Breast epithelium (tissue), 4 donors: ENCODE results near the gene GPR108. TPM values are rescaled to one million over a fixed set of nuclear protein-coding genes. Genes with fewer than 3 reads are reported as not detected.

Experiments
- DNase-seq, 2 donors: peaks; one replicate each; pipeline ENCODE4 v3.0.0-alpha.2; 2019; ENCODE audit warnings: low spot score in 2 of 2
- H3K27ac ChIP-seq, 2 donors: fragments of 200-600 bp; sonication (generic) in 1 of 2; one replicate each; pipeline ENCODE4 v1.5.1; 2016 to 2019; ENCODE audit warnings: mild to moderate bottlenecking in 1 of 2
- H3K27me3 ChIP-seq, 2 donors: fragments of 200-600 bp; sonication (generic) in 1 of 2; one replicate each; pipeline versions ENCODE4 v1.5.1 to v1.6.0; 2017 to 2019; ENCODE audit warnings: control low read depth in 1 of 2, mild to moderate bottlenecking in 1 of 2
- H3K36me3 ChIP-seq: fragments of 200-600 bp; one replicate; pipeline ENCODE4 v1.5.1; 2019
- H3K4me1 ChIP-seq, 2 donors: fragments of 200-600 bp; sonication (generic); one replicate each; pipeline ENCODE4 v1.5.1; 2016 to 2019; ENCODE audit warnings: control low read depth in 1 of 2
- H3K4me3 ChIP-seq, 3 donors: fragments of 200-600 bp; sonication (generic); 1 replicate in 2 of 3; 2 replicates in 1 of 3; pipeline ENCODE4 v1.5.1; 2016 to 2019; ENCODE audit warnings: mild to moderate bottlenecking in 3 of 3, moderate library complexity in 2 of 3
- H3K9me3 ChIP-seq, 2 donors: fragments of 200-600 bp; sonication (generic) in 1 of 2; one replicate each; pipeline ENCODE4 v1.5.1; 2016 to 2019; ENCODE audit warnings: control low read depth in 1 of 2
- POLR2A ChIP-seq: fragments of 450-650 bp; IDR thresholded peaks from one replicate; pipeline ENCODE4 v1.6.1; 2016; ENCODE audit warnings: antibody characterized with exemption, mild to moderate bottlenecking, moderate library complexity
- POLR2AphosphoS5 ChIP-seq, 3 donors: sonication (generic); formaldehyde crosslinking; IDR thresholded peaks; one replicate each; pipeline ENCODE4 v1.6.1; 2017; ENCODE audit warnings: antibody characterized with exemption in 3 of 3
- intact Hi-C: fragments of 100-400 bp; cut with DNase I; formaldehyde crosslinking; loops from one replicate; pipeline ENCODE4 v1.15.1; 2023; ENCODE audit warnings: low total_unique reads
- total RNA-seq, 3 donors: library from RNA; depleted of rRNA; stranded (reverse); fragments of >200 nt; gene quantifications; one replicate each; pipeline ENCODE4 v1.1.0, GENCODE V29; 2016
- TF ChIP-seq, protein P1 (sequence below), 3 donors: fragments of 450-650 bp; IDR thresholded peaks; one replicate each; pipeline ENCODE4 v1.5.1; 2016 to 2017; ENCODE audit warnings: antibody characterized with exemption in 3 of 3, mild to moderate bottlenecking in 3 of 3, moderate library complexity in 3 of 3

GPR108 gene
- total RNA-seq, 3 donors from 2014 or later: 62.9 to 98.1 (median 78.0) TPM

GRCh38 chr19:6693056-6693471, 44.3 kb downstream of the GPR108 start:
- no peaks in the 10 kb centered on the region for H3K4me1 ChIP-seq
- H3K36me3 ChIP-seq: no peaks in the 10 kb centered on the region
- no peak for DNase-seq
- TF ChIP-seq POLR2A: no peak
- no peaks in the 10 kb centered on the region for H3K9me3 ChIP-seq
- H3K4me3 ChIP-seq: no peak overlapping the region
- no peaks in the 10 kb centered on the region for H3K27me3 ChIP-seq
- H3K27ac ChIP-seq: no peak overlapping the region
- intact Hi-C loops: no loop called here

DNA sequence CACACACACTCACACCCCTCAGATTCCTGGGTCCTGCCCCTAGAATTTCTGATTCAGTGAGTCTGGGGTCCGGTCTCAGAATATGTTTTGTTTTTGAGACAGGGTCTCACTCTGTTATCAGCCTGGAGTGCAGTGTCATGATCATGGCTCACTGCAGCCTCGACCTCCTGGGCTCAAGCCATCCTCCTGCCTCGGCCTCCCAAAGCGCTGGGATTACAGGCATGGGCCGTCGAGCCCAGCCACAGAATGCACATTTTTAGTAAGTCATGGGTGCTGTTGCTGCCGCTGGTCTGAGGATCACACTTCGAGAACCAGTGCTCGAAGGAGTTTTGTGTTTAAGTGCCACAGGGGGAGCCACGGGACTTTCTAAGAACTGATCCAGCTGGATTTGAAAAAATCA, 45.4 kb downstream of the GPR108 start:
- H3K36me3 ChIP-seq: no peaks in the 10 kb centered on the region
- H3K27me3 ChIP-seq: no peaks in the 10 kb centered on the region
- no peaks in the 10 kb centered on the region for H3K9me3 ChIP-seq
- TF ChIP-seq POLR2AphosphoS5 (IDR thresholded peaks at IDR 0.05) (no peak), POLR2A (no peak)
- TF ChIP-seq, protein P1, sequence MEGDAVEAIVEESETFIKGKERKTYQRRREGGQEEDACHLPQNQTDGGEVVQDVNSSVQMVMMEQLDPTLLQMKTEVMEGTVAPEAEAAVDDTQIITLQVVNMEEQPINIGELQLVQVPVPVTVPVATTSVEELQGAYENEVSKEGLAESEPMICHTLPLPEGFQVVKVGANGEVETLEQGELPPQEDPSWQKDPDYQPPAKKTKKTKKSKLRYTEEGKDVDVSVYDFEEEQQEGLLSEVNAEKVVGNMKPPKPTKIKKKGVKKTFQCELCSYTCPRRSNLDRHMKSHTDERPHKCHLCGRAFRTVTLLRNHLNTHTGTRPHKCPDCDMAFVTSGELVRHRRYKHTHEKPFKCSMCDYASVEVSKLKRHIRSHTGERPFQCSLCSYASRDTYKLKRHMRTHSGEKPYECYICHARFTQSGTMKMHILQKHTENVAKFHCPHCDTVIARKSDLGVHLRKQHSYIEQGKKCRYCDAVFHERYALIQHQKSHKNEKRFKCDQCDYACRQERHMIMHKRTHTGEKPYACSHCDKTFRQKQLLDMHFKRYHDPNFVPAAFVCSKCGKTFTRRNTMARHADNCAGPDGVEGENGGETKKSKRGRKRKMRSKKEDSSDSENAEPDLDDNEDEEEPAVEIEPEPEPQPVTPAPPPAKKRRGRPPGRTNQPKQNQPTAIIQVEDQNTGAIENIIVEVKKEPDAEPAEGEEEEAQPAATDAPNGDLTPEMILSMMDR (IDR thresholded peaks at IDR 0.05): no peak
- H3K4me3 ChIP-seq: no peak overlapping the region
- no peaks in the 10 kb centered on the region for H3K4me1 ChIP-seq
- H3K27ac ChIP-seq: no peak overlapping the region
- intact Hi-C loops: no loop called here
- no peak for DNase-seq

- intact Hi-C loops: no loop called here
- H3K9me3 ChIP-seq: no peaks in the 10 kb centered on the region
- TF ChIP-seq POLR2A (no peak), POLR2AphosphoS5 (IDR thresholded peaks at IDR 0.05) (no peak)
- TF ChIP-seq, protein P1 (IDR thresholded peaks at IDR 0.05): no peak
- no peak for DNase-seq
- no peaks in the 10 kb centered on the region for H3K36me3 ChIP-seq
- no peak overlapping the region for H3K4me3 ChIP-seq
- H3K4me1 ChIP-seq: no peaks in the 10 kb centered on the region
- no peaks in the 10 kb centered on the region for H3K27me3 ChIP-seq
- H3K27ac ChIP-seq: no peak overlapping the region
Observed at GRCh38 chr19:6691342-6691741, 46.0 kb downstream of the GPR108 start.

- Histone ChIP-seq H3K9me3 (no peaks in the 10 kb centered on the region), H3K27ac (no peak overlapping the region), H3K4me1 (no peaks in the 10 kb centered on the region), H3K27me3 (no peaks in the 10 kb centered on the region), H3K4me3 (no peak overlapping the region), H3K36me3 (no peaks in the 10 kb centered on the region)
- intact Hi-C loops: no loop called here
- no peak for TF ChIP-seq POLR2A
- no peak for TF ChIP-seq POLR2AphosphoS5 (IDR thresholded peaks at IDR 0.05)
- TF ChIP-seq, protein P1 (IDR thresholded peaks at IDR 0.05): no peak
- DNase-seq: no peak
Observed at GRCh38 chr19:6690160-6690885, 47.1 kb downstream of the GPR108 start.

DNA sequence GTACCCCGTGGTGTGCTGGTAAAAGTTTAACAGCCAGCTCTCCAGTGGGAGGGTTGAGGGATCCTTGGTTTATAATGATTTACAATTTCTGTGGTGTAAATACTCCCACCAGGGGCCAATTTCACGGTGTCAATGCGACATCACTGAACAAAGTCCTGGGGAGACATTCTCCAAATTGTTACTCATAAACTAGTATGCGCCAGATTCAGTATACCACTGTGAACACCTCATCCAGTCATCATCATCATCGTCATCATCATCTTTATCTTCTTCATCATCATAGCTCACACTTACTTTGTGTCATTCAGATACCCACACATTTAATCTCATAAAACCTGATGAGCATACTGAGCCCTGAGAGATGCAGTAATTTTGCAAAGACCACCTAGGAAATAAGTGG, 50.3 kb downstream of the GPR108 start:
- no peak overlapping the region for H3K27ac ChIP-seq
- no peaks in the 10 kb centered on the region for H3K27me3 ChIP-seq
- no peak for TF ChIP-seq POLR2A
- TF ChIP-seq POLR2AphosphoS5 (IDR thresholded peaks at IDR 0.05): no peak
- TF ChIP-seq, protein P1 (IDR thresholded peaks at IDR 0.05): no peak
- intact Hi-C loops: no loop called here
- no peak overlapping the region for H3K4me3 ChIP-seq
- DNase-seq: no peak
- H3K4me1 ChIP-seq: no peaks in the 10 kb centered on the region
- no peaks in the 10 kb centered on the region for H3K9me3 ChIP-seq
- no peaks in the 10 kb centered on the region for H3K36me3 ChIP-seq
